RWPE1 (cell line): ENCODE measurements around the gene PPOX.

Source experiments
- CTCF ChIA-PET: fragments of 350-600 bp; sonication (Branson Sonifier 250); formaldehyde crosslinking; extraction: SDS; loops from one replicate; lab custom pipeline; 2021; lab: Yijun Ruan, JAX
- POLR2A ChIA-PET: fragments of 400-600 bp; formaldehyde crosslinking; extraction: SDS; loops from one replicate; lab custom pipeline; 2020; ENCODE audit warnings: antibody characterized with exemption; ENCODE audit not compliant: low non-redundant PET; lab: Yijun Ruan, JAX
- DNase-seq: peaks from one replicate; pipeline ENCODE4 v3.0.0; 2012; ENCODE audit warnings: low spot score
- H3K27ac ChIP-seq: fragments of 450-650 bp; 2 replicates; pipeline ENCODE4 v1.5.1; 2017
- TF ChIP-seq, protein P1 (sequence below): fragments of 450-650 bp; conservative IDR thresholded peaks from 2 replicates; pipeline ENCODE4 v1.5.1; 2017; ENCODE audit warnings: low read depth, mild to moderate bottlenecking

Gene PPOX

DNA sequence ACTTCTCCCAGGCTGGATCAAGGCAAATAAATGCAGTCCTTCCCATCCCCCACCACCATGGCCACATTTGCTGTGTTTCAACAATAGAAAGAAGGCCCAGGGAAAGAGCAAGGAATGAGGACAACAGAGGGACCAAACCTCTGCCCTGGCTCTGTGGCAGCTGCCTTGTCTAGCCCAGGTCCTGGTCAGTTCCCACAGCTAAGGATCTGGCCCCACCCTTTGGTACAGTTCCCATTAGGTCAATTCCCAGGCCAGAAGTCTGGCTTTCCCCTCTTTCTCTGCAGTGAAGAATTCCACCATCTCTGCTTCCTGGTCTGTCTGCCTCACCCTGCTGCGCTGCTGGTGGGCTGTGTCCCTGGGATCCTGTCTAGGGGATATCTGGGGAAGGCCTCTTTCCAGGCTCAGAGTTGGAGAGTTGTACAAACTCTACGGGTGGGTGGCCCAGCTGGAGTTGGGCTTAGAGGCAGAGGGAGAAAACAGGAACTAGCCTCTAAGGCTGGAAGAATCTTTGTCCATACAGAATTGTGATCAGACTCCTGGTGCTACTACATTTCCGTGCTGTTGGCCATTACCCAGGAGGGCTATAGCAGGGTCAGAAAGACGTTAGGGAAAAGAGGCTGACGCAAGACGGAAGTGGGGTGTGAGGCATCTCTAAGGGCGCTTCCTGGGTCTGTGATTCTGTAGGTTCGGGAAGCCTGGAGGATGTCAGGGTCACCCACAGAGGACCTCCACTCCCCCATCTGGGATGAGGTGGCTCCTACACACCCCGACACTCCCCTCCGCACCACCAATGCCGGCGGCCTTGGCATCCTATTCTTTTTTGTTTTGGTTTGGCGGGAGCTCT lies 35.0 kb downstream of the PPOX start:
- no peak for DNase-seq
- POLR2A ChIA-PET: interaction anchor here (0.6 kb wide), 1 partner anchor 19 kb away, joined by 3 read pairs; no protein-coding TSS in a partner anchor
- CTCF ChIA-PET: interaction anchor here (0.6 to 1.5 kb wide), 4 partner anchors 90 to 1115 kb away, joined by 3 to 10 read pairs (median 4); no protein-coding TSS in a partner anchor
- TF ChIP-seq, protein P1, sequence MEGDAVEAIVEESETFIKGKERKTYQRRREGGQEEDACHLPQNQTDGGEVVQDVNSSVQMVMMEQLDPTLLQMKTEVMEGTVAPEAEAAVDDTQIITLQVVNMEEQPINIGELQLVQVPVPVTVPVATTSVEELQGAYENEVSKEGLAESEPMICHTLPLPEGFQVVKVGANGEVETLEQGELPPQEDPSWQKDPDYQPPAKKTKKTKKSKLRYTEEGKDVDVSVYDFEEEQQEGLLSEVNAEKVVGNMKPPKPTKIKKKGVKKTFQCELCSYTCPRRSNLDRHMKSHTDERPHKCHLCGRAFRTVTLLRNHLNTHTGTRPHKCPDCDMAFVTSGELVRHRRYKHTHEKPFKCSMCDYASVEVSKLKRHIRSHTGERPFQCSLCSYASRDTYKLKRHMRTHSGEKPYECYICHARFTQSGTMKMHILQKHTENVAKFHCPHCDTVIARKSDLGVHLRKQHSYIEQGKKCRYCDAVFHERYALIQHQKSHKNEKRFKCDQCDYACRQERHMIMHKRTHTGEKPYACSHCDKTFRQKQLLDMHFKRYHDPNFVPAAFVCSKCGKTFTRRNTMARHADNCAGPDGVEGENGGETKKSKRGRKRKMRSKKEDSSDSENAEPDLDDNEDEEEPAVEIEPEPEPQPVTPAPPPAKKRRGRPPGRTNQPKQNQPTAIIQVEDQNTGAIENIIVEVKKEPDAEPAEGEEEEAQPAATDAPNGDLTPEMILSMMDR: no peak
- H3K27ac ChIP-seq: peak overlapping the region; percentile 94

DNA sequence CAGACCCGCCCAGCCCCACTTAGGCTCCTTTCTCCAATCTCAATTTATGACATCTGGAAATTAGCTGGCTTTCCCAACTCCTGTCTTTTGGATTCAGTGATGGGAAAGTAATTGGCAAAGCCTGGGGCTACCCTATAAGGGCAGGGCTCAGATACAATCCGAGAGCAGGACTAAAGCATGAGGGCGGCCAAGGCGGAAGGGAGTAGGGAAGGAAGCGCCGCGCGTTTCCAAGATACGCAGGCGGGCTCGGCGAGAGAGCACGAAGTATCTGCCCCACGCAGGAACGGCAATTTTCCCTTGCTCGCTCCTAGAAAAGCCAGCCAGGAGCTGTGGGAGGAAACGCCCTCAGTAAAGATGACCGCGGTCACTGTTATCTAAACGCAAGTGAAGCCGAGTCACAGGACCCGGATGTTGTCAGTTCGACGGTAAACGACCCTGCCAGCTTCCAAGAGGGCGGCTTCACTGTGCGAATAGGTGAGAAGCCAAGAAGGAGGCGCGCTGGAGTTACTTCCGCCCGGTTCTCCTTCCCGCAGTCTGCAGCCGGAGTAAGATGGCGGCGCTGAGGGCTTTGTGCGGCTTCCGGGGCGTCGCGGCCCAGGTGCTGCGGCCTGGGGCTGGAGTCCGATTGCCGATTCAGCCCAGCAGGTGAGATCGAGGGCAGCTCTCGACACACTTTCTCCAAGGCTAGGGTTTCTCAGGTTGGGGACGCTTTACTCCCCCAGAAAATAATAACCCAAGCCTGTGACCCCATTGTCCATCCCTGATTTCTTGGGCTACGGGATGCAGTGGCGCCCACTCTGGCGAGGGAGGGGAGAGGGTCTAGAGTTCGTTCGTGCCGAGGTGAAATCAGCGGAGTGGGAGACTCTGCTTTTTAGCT lies 35.8 kb downstream of the PPOX start, which contains the start of gene NDUFS2:
Gene NDUFS2, plus strand, starts transcription at position 532 of the 877 bp plus-strand sequence. Its CDS starts 19 bp downstream, at position 551.
- POLR2A ChIA-PET: interaction anchor here (0.6 kb wide), 1 partner anchor 20 kb away, joined by 3 read pairs; no protein-coding TSS in a partner anchor
- peak; percentile 92 for DNase-seq
- peak within 1 kb of the TSS; percentile 94 for H3K27ac ChIP-seq
- CTCF ChIA-PET: interaction anchor here (0.6 to 1.5 kb wide), 5 partner anchors 10 to 816 kb away, joined by 3 to 4 read pairs (median 3); no protein-coding TSS in a partner anchor
- TF ChIP-seq, protein P1: no peak; the same call in 1 of the 2 replicates

- no peak for DNase-seq
- ChIA-PET POLR2A (no interaction called here), CTCF (interaction anchor here (1.1 to 1.2 kb wide), 2 partner anchors 19 to 59 kb away, joined by 3 to 4 read pairs; partner anchors contain the start of gene TOMM40L)
- TF ChIP-seq, protein P1: no peak
- H3K27ac ChIP-seq: no peak overlapping the region
These were observed 40.4 kb downstream of the PPOX start for GRCh38 chr1:161206411-161207140.

DNA sequence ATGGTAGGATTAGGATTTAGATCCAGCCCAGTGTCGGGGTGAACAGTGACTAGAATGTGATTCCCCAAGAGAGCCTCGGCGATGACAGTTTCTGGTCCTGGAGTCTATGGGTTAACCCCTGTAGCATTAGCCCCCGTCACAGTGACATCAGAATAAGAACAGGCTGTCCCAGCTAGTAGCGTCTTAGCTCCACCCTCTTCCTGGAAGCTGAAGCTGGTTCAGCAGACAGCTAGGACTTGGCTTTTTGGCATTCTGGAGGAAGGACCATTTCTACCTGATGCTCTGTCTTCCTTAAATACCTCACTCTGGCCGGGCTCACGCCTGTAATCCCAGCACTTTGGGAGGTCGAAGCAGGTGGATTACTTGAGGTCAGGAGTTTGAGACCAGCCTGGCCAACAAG lies 40.9 kb downstream of the PPOX start:
- CTCF ChIA-PET: no interaction called here
- TF ChIP-seq, protein P1: no peak
- DNase-seq: no peak
- POLR2A ChIA-PET: no interaction called here
- H3K27ac ChIP-seq: 0 out of 2 replicates have a peak overlapping the region, but pooled peaks have one; percentile 18

GRCh38 chr1:161209790-161210409 lies 43.7 kb downstream of the PPOX start:
- POLR2A ChIA-PET: no interaction called here

More at GRCh38 chr1:161209790-161210409, 43.7 kb downstream of the PPOX start:
- TF ChIP-seq, protein P1: peak; percentile 88
- no peak overlapping the region for H3K27ac ChIP-seq
- peak; percentile 85 for DNase-seq
- CTCF ChIA-PET: interaction anchor here (0.6 to 1.3 kb wide), 4 partner anchors 9 to 69 kb away, joined by 3 to 6 read pairs (median 4); partner anchors contain the start of gene TOMM40L
